Liver (tissue), 9 donors: ENCODE data around the gene MAVS. TPM values are rescaled to one million over a fixed set of nuclear protein-coding genes. Genes with fewer than 3 reads are reported as not detected.

ENCODE experiments used
- DNase-seq: peaks from one replicate; pipeline ENCODE4 v3.0.0-alpha.2; 2017; ENCODE audit warnings: low spot score
- H3K27ac ChIP-seq, 2 donors: one replicate each; pipeline ENCODE4 v1.7.0; 2013; ENCODE audit warnings: inconsistent platforms in 2 of 2, low read length in 2 of 2, control low read depth in 1 of 2, low read depth in 1 of 2, mild to moderate bottlenecking in 1 of 2
- H3K27me3 ChIP-seq, 4 donors: one replicate each; pipeline versions ENCODE4 v1.6.1 to v1.7.0; 2013; ENCODE audit warnings: low read length in 3 of 4, inconsistent platforms in 1 of 4, mild to moderate bottlenecking in 1 of 4, moderate library complexity in 1 of 4; ENCODE audit not compliant: control insufficient read depth in 4 of 4, insufficient read depth in 4 of 4
- H3K36me3 ChIP-seq, 4 donors: one replicate each; pipeline versions ENCODE4 v1.6.1 to v1.7.0; 2013; ENCODE audit warnings: low read length in 3 of 4, mild to moderate bottlenecking in 3 of 4, low read depth in 1 of 4, moderate library complexity in 1 of 4; ENCODE audit not compliant: control insufficient read depth in 4 of 4, insufficient read depth in 3 of 4
- H3K4me1 ChIP-seq, 4 donors: one replicate each; pipeline versions ENCODE4 v1.6.1 to v1.7.0; 2013; ENCODE audit warnings: low read length in 3 of 4, mild to moderate bottlenecking in 3 of 4, moderate library complexity in 1 of 4; ENCODE audit not compliant: control insufficient read depth in 4 of 4, insufficient read depth in 4 of 4
- H3K4me3 ChIP-seq, 3 donors: one replicate each; pipeline versions ENCODE4 v1.6.1 to v1.7.0; 2013; ENCODE audit warnings: low read length in 3 of 3, control low read depth in 1 of 3, low read depth in 1 of 3, mild to moderate bottlenecking in 1 of 3
- H3K9ac ChIP-seq, 2 donors: one replicate each; pipeline ENCODE4 v1.7.0; 2013; ENCODE audit warnings: low read length in 2 of 2, mild to moderate bottlenecking in 2 of 2, moderate library complexity in 2 of 2, control low read depth in 1 of 2, low read depth in 1 of 2
- H3K9me3 ChIP-seq, 4 donors: one replicate each; pipeline versions ENCODE4 v1.6.1 to v1.7.0; 2013; ENCODE audit warnings: low read length in 3 of 4; ENCODE audit not compliant: control insufficient read depth in 4 of 4
- EGR1 ChIP-seq, 2 donors: IDR thresholded peaks; 2 replicates each; pipeline ENCODE4 v1.6.1; 2016 to 2018; ENCODE audit warnings: antibody characterized with exemption in 2 of 2, low read depth in 2 of 2
- FOXA1 ChIP-seq: IDR thresholded peaks from 2 replicates; pipeline ENCODE4 v1.6.1; 2016; ENCODE audit warnings: antibody characterized with exemption
- FOXA2 ChIP-seq: IDR thresholded peaks from 2 replicates; pipeline ENCODE4 v1.6.1; 2016; ENCODE audit warnings: antibody characterized with exemption
- GABPA ChIP-seq, 2 donors: IDR thresholded peaks in 1 of 2; conservative IDR thresholded peaks in 1 of 2; 2 replicates each; pipeline ENCODE4 v1.6.1; 2016; ENCODE audit warnings: antibody characterized with exemption in 2 of 2, mild to moderate bottlenecking in 1 of 2, moderate library complexity in 1 of 2
- HNF4A ChIP-seq, 2 donors: conservative IDR thresholded peaks; 2 replicates each; pipeline ENCODE4 v1.6.1; 2016; ENCODE audit warnings: antibody characterized with exemption in 2 of 2, mild to moderate bottlenecking in 2 of 2
- HNF4G ChIP-seq: IDR thresholded peaks from 2 replicates; pipeline ENCODE4 v1.6.1; 2016; ENCODE audit warnings: antibody characterized with exemption
- JUND ChIP-seq, 2 donors: IDR thresholded peaks; 2 replicates each; pipeline ENCODE4 v1.6.1; 2016; ENCODE audit warnings: antibody characterized with exemption in 2 of 2
- NR2F2 ChIP-seq: IDR thresholded peaks from 2 replicates; pipeline ENCODE4 v1.6.1; 2016; ENCODE audit warnings: antibody characterized with exemption
- RAD21 ChIP-seq, 2 donors: IDR thresholded peaks; 2 replicates each; pipeline ENCODE4 v1.6.1; 2016; ENCODE audit warnings: antibody characterized with exemption in 2 of 2, mild to moderate bottlenecking in 2 of 2
- SP1 ChIP-seq: IDR thresholded peaks from 2 replicates; pipeline ENCODE4 v1.6.1; 2018; ENCODE audit warnings: antibody characterized with exemption, mild to moderate bottlenecking
- TAF1 ChIP-seq: conservative IDR thresholded peaks from 2 replicates; pipeline ENCODE4 v1.6.1; 2016; ENCODE audit warnings: antibody characterized with exemption, mild to moderate bottlenecking
- YY1 ChIP-seq: IDR thresholded peaks from 2 replicates; pipeline ENCODE4 v1.6.1; 2016; ENCODE audit warnings: antibody characterized with exemption, mild to moderate bottlenecking
- WGBS: extraction: QIAGEN DNeasy Blood & Tissue Kit; methylation state at CpG from one replicate; pipeline ENCODE4 v1.1.7; 2013; 5-methylcytosine and 5-hydroxymethylcytosine counted together
- polyA plus RNA-seq, 2 donors: library from polyadenylated mRNA; stranded (reverse) in 1 of 2; unstranded in 1 of 2; fragments of 200-250 nt in 1 of 2; fragments of >200 nt in 1 of 2; fragmentation: Nextera tagmentation in 1 of 2; extraction: Ambion mirVana in 1 of 2; gene quantifications; one replicate each; pipeline versions ENCODE4 v1.2.1 to v1.2.3, GENCODE V29; 2013 to 2015
- total RNA-seq, 2 donors: library from RNA; depleted of rRNA; stranded (reverse); fragments of >200 nt; gene quantifications; one replicate each; pipeline ENCODE4 v1.2.3, GENCODE V29; 2014
- TF ChIP-seq, protein P1 (sequence below): IDR thresholded peaks from 2 replicates; pipeline ENCODE4 v1.6.1; 2016; ENCODE audit warnings: antibody characterized with exemption
- TF ChIP-seq, protein P2 (sequence below): IDR thresholded peaks from 2 replicates; pipeline ENCODE4 v1.6.1; 2016; ENCODE audit warnings: antibody characterized with exemption
- TF ChIP-seq, protein P3 (sequence below): IDR thresholded peaks from 2 replicates; pipeline ENCODE4 v1.6.1; 2016; ENCODE audit warnings: antibody characterized with exemption
- TF ChIP-seq, protein P4 (sequence below): IDR thresholded peaks from 2 replicates; pipeline ENCODE4 v1.6.1; 2016; ENCODE audit warnings: antibody characterized with exemption, mild to moderate bottlenecking
- TF ChIP-seq, protein P5 (sequence below): fragments of 150-350 bp; IDR thresholded peaks from 2 replicates; pipeline ENCODE4 v1.5.1; 2017; ENCODE audit warnings: improper control_type of control experiment, low read depth, low read length; ENCODE audit not compliant: missing input control
- donor health status: healthy.
- donor health status: healthy.
- donor health status: healthy.
- donor health status: healthy.
- donor health status: healthy.

Gene MAVS
- total and polyA plus RNA-seq, 4 donors, result 4.7 to 20.9 (median 11.9) TPM

DNA sequence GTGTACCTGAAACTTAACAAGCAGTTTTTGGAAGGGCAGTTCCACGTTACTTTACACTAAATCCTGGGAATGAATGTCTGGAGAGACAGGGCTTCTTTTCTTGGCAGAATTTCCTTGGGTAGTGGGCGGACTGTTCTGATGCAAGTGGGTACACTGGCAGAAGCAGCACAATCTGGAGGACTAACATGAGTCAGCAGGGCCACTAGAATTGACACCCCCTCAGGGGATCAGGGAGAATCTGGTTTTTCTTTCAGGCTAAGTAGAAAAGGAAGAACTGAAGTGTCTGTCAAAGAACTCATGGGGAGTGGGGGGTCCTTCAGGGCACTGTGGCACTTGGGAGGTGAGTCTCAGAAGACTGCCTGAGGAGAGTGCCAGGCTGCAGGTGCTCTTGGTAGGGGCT lies 77.2 kb downstream of the MAVS start:
- H3K27ac ChIP-seq, result no peak overlapping the region
- 97% methylated on average over 2 of the region's 2 CpGs for WGBS
- no peak overlapping the region for H3K4me3 ChIP-seq
- H3K9ac ChIP-seq, result no peak overlapping the region
- H3K36me3 ChIP-seq, result peaks cover 2 to 28% (median 16%) of the 10 kb centered on the region in 4 donors
- H3K4me1 ChIP-seq, result no peaks in the 10 kb centered on the region
- H3K27me3 ChIP-seq, result no peaks in the 10 kb centered on the region
- no peak for DNase-seq
- H3K9me3 ChIP-seq, result no peaks in the 10 kb centered on the region
- TF ChIP-seq, protein P1, sequence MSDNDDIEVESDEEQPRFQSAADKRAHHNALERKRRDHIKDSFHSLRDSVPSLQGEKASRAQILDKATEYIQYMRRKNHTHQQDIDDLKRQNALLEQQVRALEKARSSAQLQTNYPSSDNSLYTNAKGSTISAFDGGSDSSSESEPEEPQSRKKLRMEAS, result no peak
- TF ChIP-seq FOXA1 (no peak), HNF4A (conservative IDR thresholded peaks at IDR 0.05) (no peak), NR2F2 (no peak), JUND (IDR thresholded peaks at IDR 0.05) (no peak), TAF1 (no peak), HNF4G (no peak), YY1 (no peak), SP1 (no peak), GABPA (IDR thresholded peaks at IDR 0.05 in 1 of 2, conservative IDR thresholded peaks at IDR 0.05 in 1 of 2) (no peak), FOXA2 (no peak)
- TF ChIP-seq, protein P2, sequence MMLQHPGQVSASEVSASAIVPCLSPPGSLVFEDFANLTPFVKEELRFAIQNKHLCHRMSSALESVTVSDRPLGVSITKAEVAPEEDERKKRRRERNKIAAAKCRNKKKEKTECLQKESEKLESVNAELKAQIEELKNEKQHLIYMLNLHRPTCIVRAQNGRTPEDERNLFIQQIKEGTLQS, result no peak
- TF ChIP-seq, protein P3, sequence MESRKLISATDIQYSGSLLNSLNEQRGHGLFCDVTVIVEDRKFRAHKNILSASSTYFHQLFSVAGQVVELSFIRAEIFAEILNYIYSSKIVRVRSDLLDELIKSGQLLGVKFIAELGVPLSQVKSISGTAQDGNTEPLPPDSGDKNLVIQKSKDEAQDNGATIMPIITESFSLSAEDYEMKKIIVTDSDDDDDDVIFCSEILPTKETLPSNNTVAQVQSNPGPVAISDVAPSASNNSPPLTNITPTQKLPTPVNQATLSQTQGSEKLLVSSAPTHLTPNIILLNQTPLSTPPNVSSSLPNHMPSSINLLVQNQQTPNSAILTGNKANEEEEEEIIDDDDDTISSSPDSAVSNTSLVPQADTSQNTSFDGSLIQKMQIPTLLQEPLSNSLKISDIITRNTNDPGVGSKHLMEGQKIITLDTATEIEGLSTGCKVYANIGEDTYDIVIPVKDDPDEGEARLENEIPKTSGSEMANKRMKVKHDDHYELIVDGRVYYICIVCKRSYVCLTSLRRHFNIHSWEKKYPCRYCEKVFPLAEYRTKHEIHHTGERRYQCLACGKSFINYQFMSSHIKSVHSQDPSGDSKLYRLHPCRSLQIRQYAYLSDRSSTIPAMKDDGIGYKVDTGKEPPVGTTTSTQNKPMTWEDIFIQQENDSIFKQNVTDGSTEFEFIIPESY, result no peak
- TF ChIP-seq, protein P4, sequence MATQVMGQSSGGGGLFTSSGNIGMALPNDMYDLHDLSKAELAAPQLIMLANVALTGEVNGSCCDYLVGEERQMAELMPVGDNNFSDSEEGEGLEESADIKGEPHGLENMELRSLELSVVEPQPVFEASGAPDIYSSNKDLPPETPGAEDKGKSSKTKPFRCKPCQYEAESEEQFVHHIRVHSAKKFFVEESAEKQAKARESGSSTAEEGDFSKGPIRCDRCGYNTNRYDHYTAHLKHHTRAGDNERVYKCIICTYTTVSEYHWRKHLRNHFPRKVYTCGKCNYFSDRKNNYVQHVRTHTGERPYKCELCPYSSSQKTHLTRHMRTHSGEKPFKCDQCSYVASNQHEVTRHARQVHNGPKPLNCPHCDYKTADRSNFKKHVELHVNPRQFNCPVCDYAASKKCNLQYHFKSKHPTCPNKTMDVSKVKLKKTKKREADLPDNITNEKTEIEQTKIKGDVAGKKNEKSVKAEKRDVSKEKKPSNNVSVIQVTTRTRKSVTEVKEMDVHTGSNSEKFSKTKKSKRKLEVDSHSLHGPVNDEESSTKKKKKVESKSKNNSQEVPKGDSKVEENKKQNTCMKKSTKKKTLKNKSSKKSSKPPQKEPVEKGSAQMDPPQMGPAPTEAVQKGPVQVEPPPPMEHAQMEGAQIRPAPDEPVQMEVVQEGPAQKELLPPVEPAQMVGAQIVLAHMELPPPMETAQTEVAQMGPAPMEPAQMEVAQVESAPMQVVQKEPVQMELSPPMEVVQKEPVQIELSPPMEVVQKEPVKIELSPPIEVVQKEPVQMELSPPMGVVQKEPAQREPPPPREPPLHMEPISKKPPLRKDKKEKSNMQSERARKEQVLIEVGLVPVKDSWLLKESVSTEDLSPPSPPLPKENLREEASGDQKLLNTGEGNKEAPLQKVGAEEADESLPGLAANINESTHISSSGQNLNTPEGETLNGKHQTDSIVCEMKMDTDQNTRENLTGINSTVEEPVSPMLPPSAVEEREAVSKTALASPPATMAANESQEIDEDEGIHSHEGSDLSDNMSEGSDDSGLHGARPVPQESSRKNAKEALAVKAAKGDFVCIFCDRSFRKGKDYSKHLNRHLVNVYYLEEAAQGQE, result no peak

DNA sequence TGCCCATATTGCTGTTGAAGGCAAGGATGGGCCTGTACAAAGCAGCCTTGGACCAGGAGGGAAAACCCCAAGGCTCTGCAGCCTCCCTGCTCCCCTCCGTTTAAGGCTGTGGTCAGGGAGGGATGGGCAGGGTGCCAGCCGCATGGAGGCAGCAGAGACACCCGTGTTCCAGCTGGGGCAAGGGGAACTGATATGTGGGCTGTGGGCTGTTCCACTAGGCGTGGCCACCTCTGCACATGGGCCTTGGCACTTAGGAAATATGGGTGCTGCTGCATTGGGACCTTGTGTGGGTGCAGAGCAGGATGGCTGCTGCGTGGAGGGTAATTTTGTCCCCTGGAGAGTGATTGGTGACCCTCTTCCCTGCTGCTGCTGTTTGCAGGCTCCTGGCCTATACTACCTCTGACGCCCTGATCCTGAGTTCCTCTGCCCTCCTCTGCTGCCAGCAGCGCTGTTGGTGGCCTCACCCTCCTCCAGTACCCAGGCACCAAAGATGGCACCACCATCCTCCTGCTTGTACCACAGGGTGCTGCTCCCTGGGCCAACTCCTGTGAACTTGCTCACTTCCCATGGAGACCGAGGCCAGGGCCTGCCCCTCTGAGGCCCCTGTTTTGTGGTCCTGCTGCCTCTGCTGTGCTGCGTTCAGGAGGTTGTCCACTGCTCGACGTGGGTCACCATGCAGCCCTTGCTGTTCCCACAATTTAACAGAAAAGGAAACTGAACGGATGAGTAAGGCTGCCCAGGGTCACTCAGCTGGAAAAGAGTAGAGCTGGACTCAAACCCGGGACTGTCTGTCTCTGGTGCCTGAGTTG lies 77.9 kb downstream of the MAVS start:
- peaks cover 2 to 28% (median 13%) of the 10 kb centered on the region in 4 donors for H3K36me3 ChIP-seq
- no peaks in the 10 kb centered on the region for H3K9me3 ChIP-seq
- no peak overlapping the region for H3K4me3 ChIP-seq
- no peaks in the 10 kb centered on the region for H3K27me3 ChIP-seq
- H3K4me1 ChIP-seq, result no peaks in the 10 kb centered on the region
- 85% methylated on average over 13 of the region's 13 CpGs for WGBS
- no peak for DNase-seq
- H3K9ac ChIP-seq, result no peak overlapping the region
- H3K27ac ChIP-seq, result no peak overlapping the region
- TF ChIP-seq FOXA2, result no peak
- no peak for TF ChIP-seq FOXA1
- TF ChIP-seq, protein P4, result no peak
- TF ChIP-seq HNF4A (conservative IDR thresholded peaks at IDR 0.05), result no peak
- TF ChIP-seq, protein P3, result no peak
- TF ChIP-seq NR2F2, result no peak
- no peak for TF ChIP-seq GABPA (IDR thresholded peaks at IDR 0.05 in 1 of 2, conservative IDR thresholded peaks at IDR 0.05 in 1 of 2)
- TF ChIP-seq, protein P5, sequence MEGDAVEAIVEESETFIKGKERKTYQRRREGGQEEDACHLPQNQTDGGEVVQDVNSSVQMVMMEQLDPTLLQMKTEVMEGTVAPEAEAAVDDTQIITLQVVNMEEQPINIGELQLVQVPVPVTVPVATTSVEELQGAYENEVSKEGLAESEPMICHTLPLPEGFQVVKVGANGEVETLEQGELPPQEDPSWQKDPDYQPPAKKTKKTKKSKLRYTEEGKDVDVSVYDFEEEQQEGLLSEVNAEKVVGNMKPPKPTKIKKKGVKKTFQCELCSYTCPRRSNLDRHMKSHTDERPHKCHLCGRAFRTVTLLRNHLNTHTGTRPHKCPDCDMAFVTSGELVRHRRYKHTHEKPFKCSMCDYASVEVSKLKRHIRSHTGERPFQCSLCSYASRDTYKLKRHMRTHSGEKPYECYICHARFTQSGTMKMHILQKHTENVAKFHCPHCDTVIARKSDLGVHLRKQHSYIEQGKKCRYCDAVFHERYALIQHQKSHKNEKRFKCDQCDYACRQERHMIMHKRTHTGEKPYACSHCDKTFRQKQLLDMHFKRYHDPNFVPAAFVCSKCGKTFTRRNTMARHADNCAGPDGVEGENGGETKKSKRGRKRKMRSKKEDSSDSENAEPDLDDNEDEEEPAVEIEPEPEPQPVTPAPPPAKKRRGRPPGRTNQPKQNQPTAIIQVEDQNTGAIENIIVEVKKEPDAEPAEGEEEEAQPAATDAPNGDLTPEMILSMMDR, result no peak
- TF ChIP-seq HNF4G, result no peak
- no peak for TF ChIP-seq RAD21 (IDR thresholded peaks at IDR 0.05)
- no peak for TF ChIP-seq EGR1 (IDR thresholded peaks at IDR 0.05; ENCODE audit: low read depth in 2 of 2)
